B cell (primary cell): ENCODE measurements around the gene ITGB8. TPM values are rescaled to one million over a fixed set of nuclear protein-coding genes. Genes with fewer than 3 reads are reported as not detected.

Experiments
- ATAC-seq: fragments of 200-7000 bp; cut with Tn5 transposase; one replicate; pipeline ENCODE4 v1.10.0; 2021; ENCODE audit warnings: low read depth, mild to moderate bottlenecking, moderate number of reproducible peaks, moderate library complexity
- CTCF ChIA-PET: fragments of 350-600 bp; sonication (Branson Sonifier 250); formaldehyde crosslinking; loops from one replicate; lab custom pipeline; 2021; ENCODE audit warnings: antibody characterized with exemption, inconsistent platforms; lab: Charles Lee
- POLR2A ChIA-PET: fragments of 350-600 bp; sonication (Branson Sonifier 250); formaldehyde crosslinking; loops from one replicate; lab custom pipeline; 2021; ENCODE audit warnings: antibody characterized with exemption; lab: Charles Lee
- DNase-seq: peaks from one replicate; pipeline ENCODE4 v3.0.0; 2013
- H2AFZ ChIP-seq: 2 replicates; pipeline ENCODE4 v1.6.1; 2012; ENCODE audit warnings: mild to moderate bottlenecking, low read depth, low read length; ENCODE audit not compliant: insufficient read depth, poor library complexity, severe bottlenecking
- H3K27ac ChIP-seq, 2 donors: 1 replicate in 1 of 2; 2 replicates in 1 of 2; pipeline ENCODE4 v1.5.1; 2012 to 2013; ENCODE audit warnings: low read length in 2 of 2, mild to moderate bottlenecking in 2 of 2, moderate library complexity in 1 of 2
- H3K27me3 ChIP-seq, 4 experiments: fragments of 200-600 bp in 1 of 4; sonication (generic) in 1 of 4; replicated peaks in 1 of 4; 1 replicate in 2 of 4; 2 replicates in 2 of 4; pipeline versions ENCODE4 v1.6.1 to v1.7.0; 2013 to 2016; ENCODE audit warnings: low read length in 3 of 4, mild to moderate bottlenecking in 2 of 4, mixed read lengths in 1 of 4, moderate library complexity in 1 of 4; ENCODE audit not compliant: insufficient read depth in 4 of 4, control insufficient read depth in 3 of 4; ENCODE audit errors: control extremely low read depth in 1 of 4
- H3K36me3 ChIP-seq, 2 experiments: replicated peaks in 1 of 2; 1 replicate in 1 of 2; 2 replicates in 1 of 2; pipeline versions ENCODE4 v1.6.1 to v1.7.1; 2013; ENCODE audit warnings: low read length in 1 of 2; ENCODE audit not compliant: insufficient read depth in 2 of 2, control insufficient read depth in 1 of 2; ENCODE audit errors: control extremely low read depth in 1 of 2, extremely low read depth in 1 of 2
- H3K4me1 ChIP-seq, 2 donors: fragments of 200-600 bp in 1 of 2; sonication (generic) in 1 of 2; 1 replicate in 1 of 2; 2 replicates in 1 of 2; pipeline versions ENCODE4 v1.5.1 to v1.6.1; 2013 to 2017; ENCODE audit warnings: low read length in 2 of 2; ENCODE audit not compliant: control insufficient read depth in 2 of 2, insufficient read depth in 2 of 2
- H3K4me2 ChIP-seq: replicated peaks from 2 replicates; pipeline ENCODE3; 2012; ENCODE audit warnings: mild to moderate bottlenecking, low read depth, low read length; ENCODE audit not compliant: poor library complexity, severe bottlenecking
- H3K4me3 ChIP-seq, 5 experiments: fragments of 200-600 bp in 1 of 5; sonication (generic) in 1 of 5; 1 replicate in 3 of 5; 2 replicates in 2 of 5; pipeline versions ENCODE4 v1.5.1 to v1.7.0; 2011 to 2016; ENCODE audit warnings: low read length in 4 of 5, mild to moderate bottlenecking in 4 of 5, low read depth in 2 of 5, control low read depth in 1 of 5, moderate library complexity in 1 of 5; ENCODE audit not compliant: insufficient read depth in 1 of 5; ENCODE audit errors: control extremely low read depth in 1 of 5, extremely low read depth in 1 of 5
- H3K79me2 ChIP-seq: fragments of 200-600 bp; sonication (generic); one replicate; pipeline ENCODE4 v1.6.0; 2016; ENCODE audit warnings: low read length; ENCODE audit not compliant: control insufficient read depth, insufficient read depth
- H3K9ac ChIP-seq: fragments of 200-600 bp; sonication (generic); 2 replicates; pipeline ENCODE4 v1.6.1; 2017; ENCODE audit warnings: mild to moderate bottlenecking, low read length, moderate library complexity
- H3K9me3 ChIP-seq, 3 donors: one replicate each; pipeline versions ENCODE4 v1.6.1 to v1.7.1; 2013; ENCODE audit warnings: low read length in 2 of 3; ENCODE audit not compliant: control insufficient read depth in 2 of 3, insufficient read depth in 1 of 3; ENCODE audit errors: control extremely low read depth in 1 of 3
- H4K20me1 ChIP-seq: 2 replicates; pipeline ENCODE4 v1.6.0; 2012; ENCODE audit warnings: mild to moderate bottlenecking, low read length; ENCODE audit not compliant: insufficient read depth, control insufficient read depth, poor library complexity, severe bottlenecking
- H3K27ac Mint-ChIP-seq: one replicate; pipeline ENCODE4 v1.8.0; 2021; ENCODE audit warnings: mixed read lengths
- H3K27me3 Mint-ChIP-seq: one replicate; pipeline ENCODE4 v1.8.0; 2021; ENCODE audit warnings: mixed read lengths
- H3K4me1 Mint-ChIP-seq: one replicate; pipeline ENCODE4 v1.8.0; 2021; ENCODE audit warnings: mixed read lengths
- H3K4me3 Mint-ChIP-seq: one replicate; pipeline ENCODE4 v1.8.0; 2021; ENCODE audit warnings: mixed read lengths
- H3K9me3 Mint-ChIP-seq: one replicate; pipeline ENCODE4 v1.8.0; 2022; ENCODE audit warnings: mixed read lengths; ENCODE audit not compliant: insufficient read depth
- CTCF ChIP-seq: fragments of 200-600 bp; IDR thresholded peaks from one replicate; pipeline ENCODE4 v1.8.0; 2022; ENCODE audit warnings: antibody characterized with exemption, mild to moderate bottlenecking
- EZH2 ChIP-seq: IDR thresholded peaks from 2 replicates; pipeline ENCODE4 v1.6.1; 2012; ENCODE audit warnings: borderline replicate concordance, low read depth, mild to moderate bottlenecking, moderate library complexity, low read length; ENCODE audit not compliant: insufficient read depth, poor library complexity, severe bottlenecking
- WGBS: methylation state at CpG from one replicate; pipeline ENCODE4 v1.1.5; 2013; ENCODE audit warnings: missing lambda C conversion rate; ENCODE audit not compliant: insufficient coverage; 5-methylcytosine and 5-hydroxymethylcytosine counted together
- intact Hi-C: fragments of 100-400 bp; cut with micrococcal nuclease; formaldehyde crosslinking; loops from one replicate; pipeline ENCODE4 v1.10.0; 2022
- polyA plus RNA-seq: library from polyadenylated mRNA; depleted of rRNA; stranded (reverse); fragments of >200 nt; gene quantifications from 2 replicates; pipeline ENCODE4 v1.2.3, GENCODE V29; 2012
- total RNA-seq, 2 donors: library from RNA; stranded (reverse); fragments of 120-200 nt in 1 of 2; gene quantifications; 1 replicate in 1 of 2; 2 replicates in 1 of 2; pipeline versions ENCODE4 v1.2.3 to v1.2.4, GENCODE V29; 2013 to 2022

ITGB8 gene
- total and polyA plus RNA-seq, 2 donors (not counting 1 experiment from before 2014, with no cell fraction given): 0.01 to 0.30 TPM

- Histone ChIP-seq H3K27ac (no peak overlapping the region), H3K9ac (no peak overlapping the region), H3K79me2 (no peaks in the 10 kb centered on the region), H2AFZ (no peak overlapping the region), H3K4me2 (no peak overlapping the region), H3K27me3 (no peaks in the 10 kb centered on the region), H3K4me3 (no peak overlapping the region), H3K4me1 (no peaks in the 10 kb centered on the region), H3K36me3 (no peaks in the 10 kb centered on the region), H4K20me1 (no peaks in the 10 kb centered on the region), H3K9me3 (no peaks in the 10 kb centered on the region)
- POLR2A ChIA-PET: no interaction called here
- DNase-seq (no peak), ATAC-seq (no peak)
- H3K27me3 Mint-ChIP-seq: no peaks in the 10 kb centered on the region
- no peak overlapping the region for H3K27ac Mint-ChIP-seq
- WGBS: no CpG with 5 or more reads among the region's 3 CpGs
- H3K4me3 Mint-ChIP-seq: no peak overlapping the region
- CTCF ChIA-PET: no interaction called here
- no peak for TF ChIP-seq EZH2
- TF ChIP-seq CTCF: no peak
- intact Hi-C loops: no loop called here
- H3K9me3 Mint-ChIP-seq: peaks cover 7% of the 10 kb centered on the region
- no peaks in the 10 kb centered on the region for H3K4me1 Mint-ChIP-seq
Observed at GRCh38 chr7:20293336-20293735, 37.4 kb upstream of the ITGB8 start.

- H3K9me3 ChIP-seq: no peaks in the 10 kb centered on the region
- intact Hi-C loops: no loop called here
- H3K9ac ChIP-seq: no peak overlapping the region
- peaks cover 15% of the 10 kb centered on the region for H3K4me1 Mint-ChIP-seq
- H3K4me2 ChIP-seq: no peak overlapping the region
- ChIA-PET POLR2A (no interaction called here), CTCF (interaction anchor here (1.3 kb wide), 1 partner anchor 34 kb away, joined by 4 read pairs; the partner anchor contains the start of gene ITGB8)
- no peak overlapping the region for H3K4me3 Mint-ChIP-seq
- DNase-seq: no peak
- H3K36me3 ChIP-seq: no peaks in the 10 kb centered on the region
- no peak overlapping the region for H3K4me3 ChIP-seq
- WGBS: no CpG with 5 or more reads among the region's 3 CpGs
- H3K27me3 ChIP-seq: no peaks in the 10 kb centered on the region
- TF ChIP-seq CTCF (no peak), EZH2 (no peak)
- peaks cover 7% of the 10 kb centered on the region for H3K9me3 Mint-ChIP-seq
- H4K20me1 ChIP-seq: no peaks in the 10 kb centered on the region
- no peak overlapping the region for H2AFZ ChIP-seq
- no peaks in the 10 kb centered on the region for H3K79me2 ChIP-seq
- no peaks in the 10 kb centered on the region for H3K27me3 Mint-ChIP-seq
- no peak for ATAC-seq
- peaks cover 0 to 5% of the 10 kb centered on the region in 2 donors for H3K4me1 ChIP-seq
- no peak overlapping the region for H3K27ac ChIP-seq
- no peak overlapping the region for H3K27ac Mint-ChIP-seq
Observed at GRCh38 chr7:20296444-20296843, 34.3 kb upstream of the ITGB8 start.
